HFFc6 (cell line): Measurements from ENCODE around the gene PLCL2. TPM values are rescaled to one million over a fixed set of nuclear protein-coding genes. Genes with fewer than 3 reads are reported as not detected.

Source experiments
- DNase-seq: peaks from one replicate; pipeline ENCODE4 v3.0.0-alpha.2; 2018
- H3K27ac Mint-ChIP-seq: 2 replicates; pipeline ENCODE4 v1.8.0; 2020; ENCODE audit warnings: mild to moderate bottlenecking, mixed read lengths
- H3K27me3 Mint-ChIP-seq: 2 replicates; pipeline ENCODE4 v1.8.0; 2021; ENCODE audit warnings: mild to moderate bottlenecking, moderate library complexity, mixed read lengths; ENCODE audit not compliant: insufficient read depth
- H3K36me3 Mint-ChIP-seq: 2 replicates; pipeline ENCODE4 v1.8.0; 2021; ENCODE audit warnings: low read depth, mixed read lengths
- H3K4me1 Mint-ChIP-seq: 2 replicates; pipeline ENCODE4 v1.8.0; 2020; ENCODE audit warnings: low read depth, mixed read lengths
- H3K4me3 Mint-ChIP-seq: 2 replicates; pipeline ENCODE4 v1.8.0; 2020; ENCODE audit warnings: mild to moderate bottlenecking, moderate library complexity, mixed read lengths
- H3K9me3 Mint-ChIP-seq: 2 replicates; pipeline ENCODE4 v1.8.0; 2020; ENCODE audit warnings: mild to moderate bottlenecking, mixed read lengths
- CTCF ChIP-seq: fragments of 200-600 bp; sonication (generic); IDR thresholded peaks from 2 replicates; pipeline ENCODE4 v1.5.0; 2021; ENCODE audit warnings: antibody characterized with exemption, mild to moderate bottlenecking
- total RNA-seq, 6 experiments: library from RNA; stranded (reverse); fragmentation: NEBNext Ultra II Directional; extraction: Animal tissue kit (Norgen Biotek cat#: 25700); gene quantifications; 2 replicates in 1 of 6; 3 replicates in 5 of 6; pipeline ENCODE4 v1.2.3, GENCODE V29; 2021

Gene PLCL2
- total RNA-seq, 6 experiments from 2014 or later, result 3.9 to 6.4 (median 5.7) TPM

GRCh38 chr3:16896820-16897219 lies 12.1 kb downstream of the PLCL2 start:
- Mint-ChIP-seq H3K4me3 (no peak overlapping the region), H3K4me1 (peaks cover 19% of the 10 kb centered on the region)
- DNase-seq, result no peak

GRCh38 chr3:16897254-16897926 lies 12.6 kb downstream of the PLCL2 start:
- peak; percentile 71 for DNase-seq
- peak overlapping the region; percentile 68 for H3K27ac Mint-ChIP-seq
- no peaks in the 10 kb centered on the region for H3K27me3 Mint-ChIP-seq
- no peaks in the 10 kb centered on the region for H3K36me3 Mint-ChIP-seq
- peaks cover 19% of the 10 kb centered on the region for H3K4me1 Mint-ChIP-seq
- H3K9me3 Mint-ChIP-seq, result no peaks in the 10 kb centered on the region
- no peak for TF ChIP-seq CTCF
- H3K4me3 Mint-ChIP-seq, result peak overlapping the region; percentile 79

More at GRCh38 chr3:16896820-16897219, 12.1 kb downstream of the PLCL2 start:
- TF ChIP-seq CTCF, result no peak
- H3K36me3 Mint-ChIP-seq, result no peaks in the 10 kb centered on the region
- no peaks in the 10 kb centered on the region for H3K9me3 Mint-ChIP-seq
- no peak overlapping the region for H3K27ac Mint-ChIP-seq
- no peaks in the 10 kb centered on the region for H3K27me3 Mint-ChIP-seq

DNA sequence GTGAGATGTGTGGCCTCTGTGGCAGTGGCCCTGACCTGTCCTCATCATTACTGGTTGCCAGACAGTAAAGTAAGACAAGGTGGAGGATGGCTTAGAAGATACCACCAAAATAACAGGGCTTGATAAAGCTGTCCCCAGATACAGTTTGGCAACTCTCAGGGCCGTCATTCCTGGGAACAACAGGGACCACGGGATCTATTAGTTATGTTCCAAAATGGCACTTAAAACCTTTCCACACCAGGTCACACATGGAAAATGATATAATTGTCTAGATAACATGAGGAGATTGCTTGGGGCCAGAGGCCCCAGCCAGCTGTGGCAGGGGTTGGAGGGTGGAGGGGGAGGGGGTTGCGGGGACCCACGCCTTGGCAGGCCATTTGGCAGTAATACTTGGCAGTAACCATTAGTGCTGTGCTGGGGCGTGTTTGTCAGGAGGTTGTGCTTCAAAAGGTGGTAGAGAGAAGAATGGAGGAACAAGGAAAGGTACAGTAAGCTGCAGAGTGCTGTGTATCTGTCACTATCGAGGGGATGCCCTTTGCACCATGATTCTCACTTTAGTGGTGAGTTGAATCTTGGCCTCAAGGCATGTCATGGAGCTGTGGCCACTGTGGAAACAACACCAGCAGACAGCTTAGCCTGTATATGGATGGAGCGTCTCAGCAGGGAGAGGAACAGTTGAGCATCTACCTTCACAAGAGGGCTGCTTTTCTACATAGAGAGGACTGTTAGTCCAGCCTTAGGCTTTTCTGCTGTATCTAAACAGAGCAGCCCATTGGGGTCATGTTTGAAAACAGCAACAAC lies 14.0 kb downstream of the PLCL2 start:
- Mint-ChIP-seq H3K27me3 (no peaks in the 10 kb centered on the region), H3K4me1 (peaks cover 19% of the 10 kb centered on the region), H3K27ac (no peak overlapping the region), H3K9me3 (no peaks in the 10 kb centered on the region), H3K36me3 (no peaks in the 10 kb centered on the region), H3K4me3 (no peak overlapping the region)
- DNase-seq, result no peak
- no peak for TF ChIP-seq CTCF

- Mint-ChIP-seq H3K4me3 (no peak overlapping the region), H3K36me3 (peaks cover 5% of the 10 kb centered on the region; the same call in 1 of the 2 replicates), H3K27ac (no peak overlapping the region), H3K27me3 (no peaks in the 10 kb centered on the region), H3K4me1 (peaks cover 23% of the 10 kb centered on the region), H3K9me3 (no peaks in the 10 kb centered on the region)
- no peak for DNase-seq
- TF ChIP-seq CTCF, result no peak
Observed at GRCh38 chr3:16899919-16900318, 15.2 kb downstream of the PLCL2 start.

DNA sequence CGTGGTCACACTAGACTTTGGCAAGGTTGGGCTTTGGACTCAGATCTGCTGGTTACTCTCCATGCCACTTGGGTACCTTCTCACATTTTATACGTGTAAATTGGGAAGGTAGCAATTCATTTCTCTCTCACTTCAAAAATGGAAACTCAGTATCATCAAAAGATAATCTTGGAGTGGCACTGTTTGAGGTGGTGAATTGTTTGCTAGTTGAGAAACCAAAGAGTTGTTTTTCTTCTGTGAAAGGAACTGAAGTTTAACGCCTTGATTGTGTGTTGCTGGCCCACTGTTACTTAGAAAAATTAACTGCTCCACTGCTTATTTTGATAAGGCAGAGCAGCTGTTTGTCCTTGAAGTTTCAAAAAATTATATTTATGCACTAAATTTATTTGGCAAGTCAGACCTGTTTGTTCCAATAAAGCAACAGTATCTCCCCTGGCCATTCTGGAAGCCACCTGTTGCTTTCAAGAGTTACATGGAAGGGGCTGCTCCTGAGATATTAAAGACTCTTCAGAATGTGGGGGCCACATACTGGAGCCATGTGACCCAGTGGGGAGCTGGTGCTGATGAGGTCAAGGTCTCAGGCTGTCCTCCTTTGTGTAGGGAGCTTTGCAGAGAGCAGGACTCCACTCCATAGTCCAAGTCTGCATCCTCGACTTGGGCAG lies 16.2 kb downstream of the PLCL2 start:
- no peak for DNase-seq
- Mint-ChIP-seq H3K9me3 (no peaks in the 10 kb centered on the region), H3K4me1 (peaks cover 33% of the 10 kb centered on the region), H3K4me3 (no peak overlapping the region), H3K27me3 (no peaks in the 10 kb centered on the region), H3K27ac (no peak overlapping the region), H3K36me3 (peaks cover 5% of the 10 kb centered on the region; the same call in 1 of the 2 replicates)
- TF ChIP-seq CTCF, result no peak
